ENCODE data around the gene LRIT1.

Gene LRIT1

GRCh38 chr10:84198206-84198915 lies 43.0 kb downstream of the LRIT1 start:
- DNase-seq (ENCODE audit: insufficient read length, low spot score) (no peak), FAIRE-seq (no peak)
- TF ChIP-seq POLR2A (IDR thresholded peaks at IDR 0.05; ENCODE audit: low read depth, low read length): no peak

GRCh38 chr10:84197643-84198042 lies 43.7 kb downstream of the LRIT1 start:
- DNase-seq (ENCODE audit: insufficient read length, low spot score) (no peak), FAIRE-seq (no peak)
- no peak for TF ChIP-seq POLR2A (IDR thresholded peaks at IDR 0.05; ENCODE audit: low read depth, low read length)

- FAIRE-seq (no peak), DNase-seq (ENCODE audit: insufficient read length, low spot score) (no peak)
- no peak for TF ChIP-seq POLR2A (IDR thresholded peaks at IDR 0.05; ENCODE audit: low read depth, low read length)
These were observed 44.4 kb downstream of the LRIT1 start for GRCh38 chr10:84196941-84197340.

GRCh38 chr10:84196083-84196482 lies 45.3 kb downstream of the LRIT1 start:
- DNase-seq (ENCODE audit: insufficient read length, low spot score): peak; percentile 68
- TF ChIP-seq POLR2A (IDR thresholded peaks at IDR 0.05; ENCODE audit: low read depth, low read length): no peak

GRCh38 chr10:84195044-84195830 lies 46.1 kb downstream of the LRIT1 start:
- FAIRE-seq (no peak), DNase-seq (ENCODE audit: insufficient read length, low spot score) (no peak)
- no peak for TF ChIP-seq POLR2A (IDR thresholded peaks at IDR 0.05; ENCODE audit: low read depth, low read length)

More at GRCh38 chr10:84196083-84196482, 45.3 kb downstream of the LRIT1 start:
- no peak for FAIRE-seq

- DNase-seq (ENCODE audit: insufficient read length, low spot score): no peak
- no peak for TF ChIP-seq POLR2A (IDR thresholded peaks at IDR 0.05; ENCODE audit: low read depth, low read length)
- FAIRE-seq: no peak
These were observed 46.8 kb downstream of the LRIT1 start, which contains the start of gene CDHR1 for GRCh38 chr10:84194424-84195043. TSS of gene CDHR1 (plus strand) at chr10:84194537. CDS start at chr10:84194761, 224 bp downstream.

GRCh38 chr10:84193846-84194423 lies 47.4 kb downstream of the LRIT1 start:
- no peak for FAIRE-seq
- no peak for DNase-seq (ENCODE audit: insufficient read length, low spot score)
- no peak for TF ChIP-seq POLR2A (IDR thresholded peaks at IDR 0.05; ENCODE audit: low read depth, low read length)

- TF ChIP-seq POLR2A (IDR thresholded peaks at IDR 0.05; ENCODE audit: low read depth, low read length): no peak
- DNase-seq (ENCODE audit: insufficient read length, low spot score) (no peak), FAIRE-seq (no peak)
These were observed 48.0 kb downstream of the LRIT1 start for GRCh38 chr10:84193327-84193726.

GRCh38 chr10:84191106-84191505 lies 50.2 kb downstream of the LRIT1 start:
- no peak for DNase-seq (ENCODE audit: insufficient read length, low spot score)
- no peak for FAIRE-seq
- no peak for TF ChIP-seq POLR2A (IDR thresholded peaks at IDR 0.05; ENCODE audit: low read depth, low read length)

GRCh38 chr10:84190621-84191020 lies 50.7 kb downstream of the LRIT1 start:
- no peak for FAIRE-seq
- no peak for DNase-seq (ENCODE audit: insufficient read length, low spot score)
- no peak for TF ChIP-seq POLR2A (IDR thresholded peaks at IDR 0.05; ENCODE audit: low read depth, low read length)

GRCh38 chr10:84188815-84189214 lies 52.5 kb downstream of the LRIT1 start:
- TF ChIP-seq POLR2A (IDR thresholded peaks at IDR 0.05; ENCODE audit: low read depth, low read length): no peak
- DNase-seq (ENCODE audit: insufficient read length, low spot score): no peak
- FAIRE-seq: no peak

- TF ChIP-seq POLR2A (IDR thresholded peaks at IDR 0.05; ENCODE audit: low read depth, low read length): no peak
- FAIRE-seq (no peak), DNase-seq (ENCODE audit: insufficient read length, low spot score) (no peak)
These were observed 55.7 kb downstream of the LRIT1 start for GRCh38 chr10:84185526-84186175.

GRCh38 chr10:84184517-84184916 lies 56.8 kb downstream of the LRIT1 start:
- no peak for FAIRE-seq
- no peak for TF ChIP-seq POLR2A (IDR thresholded peaks at IDR 0.05; ENCODE audit: low read depth, low read length)
- no peak for DNase-seq (ENCODE audit: insufficient read length, low spot score)
